ENCODE measurements around the gene ACAP1.

DNA sequence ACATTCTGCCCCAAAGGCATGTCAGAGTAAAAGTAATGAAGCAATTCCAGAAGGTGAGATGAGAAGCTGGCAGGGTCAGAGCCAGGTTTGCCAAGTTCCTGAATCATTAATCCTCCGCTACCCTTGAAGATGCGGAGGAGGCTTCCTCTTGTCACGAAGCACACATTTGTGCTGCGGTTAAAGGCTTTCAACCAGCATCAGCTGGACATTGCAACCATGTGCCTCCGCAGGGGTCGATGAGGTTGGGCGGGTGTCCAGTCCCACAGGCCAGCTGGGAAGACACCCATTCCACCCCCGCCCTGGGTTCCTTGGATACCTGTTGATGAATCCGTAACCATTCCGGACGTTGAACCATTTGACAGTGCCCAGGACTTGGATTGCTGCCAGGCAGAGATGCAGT lies 43.2 kb upstream of the ACAP1 start:
- no peak for TF ChIP-seq CTCF (IDR thresholded peaks at IDR 0.05)
- TF ChIP-seq POLR2A (IDR thresholded peaks at IDR 0.05): no peak

All from body of pancreas (tissue), 4 donors.